ENCODE results near the gene CPN1.

The CPN1 gene

GRCh38 chr10:100120550-100120949, 38.9 kb upstream of the CPN1 start:
- no peak overlapping the region for H3K27ac ChIP-seq
- TF ChIP-seq CTCF (IDR thresholded peaks at IDR 0.05): no peak
- no peak for TF ChIP-seq ZFX (IDR thresholded peaks at IDR 0.05; ENCODE audit: borderline replicate concordance)

GRCh38 chr10:100119726-100120125, 38.1 kb upstream of the CPN1 start:
- TF ChIP-seq ZFX (IDR thresholded peaks at IDR 0.05; ENCODE audit: borderline replicate concordance) (no peak), CTCF (IDR thresholded peaks at IDR 0.05) (no peak)
- no peak overlapping the region for H3K27ac ChIP-seq

- TF ChIP-seq ZFX (IDR thresholded peaks at IDR 0.05; ENCODE audit: borderline replicate concordance) (no peak), CTCF (IDR thresholded peaks at IDR 0.05) (no peak)
- H3K27ac ChIP-seq: no peak overlapping the region
Observed at GRCh38 chr10:100114976-100115770, 33.5 kb upstream of the CPN1 start.

GRCh38 chr10:100114460-100114859, 32.8 kb upstream of the CPN1 start:
- H3K27ac ChIP-seq: no peak overlapping the region
- TF ChIP-seq ZFX (IDR thresholded peaks at IDR 0.05; ENCODE audit: borderline replicate concordance) (no peak), CTCF (IDR thresholded peaks at IDR 0.05) (no peak)

GRCh38 chr10:100109670-100110069, 28.0 kb upstream of the CPN1 start:
- TF ChIP-seq CTCF (IDR thresholded peaks at IDR 0.05) (no peak), ZFX (IDR thresholded peaks at IDR 0.05; ENCODE audit: borderline replicate concordance) (no peak)
- no peak overlapping the region for H3K27ac ChIP-seq

GRCh38 chr10:100106865-100107264, 25.2 kb upstream of the CPN1 start:
- TF ChIP-seq CTCF (IDR thresholded peaks at IDR 0.05): no peak
- H3K27ac ChIP-seq: no peak overlapping the region

- no peak overlapping the region for H3K27ac ChIP-seq
- no peak for TF ChIP-seq ZFX (IDR thresholded peaks at IDR 0.05; ENCODE audit: borderline replicate concordance)
- no peak for TF ChIP-seq CTCF (IDR thresholded peaks at IDR 0.05)
Observed at GRCh38 chr10:100104300-100104699, 22.6 kb upstream of the CPN1 start.
